Ovary (tissue), 3 donors: Measurements from ENCODE around the gene ZHX3.

ENCODE experiments used
- CTCF ChIP-seq, 3 donors: fragments of 450-650 bp in 2 of 3; fragments of 200-600 bp in 1 of 3; IDR thresholded peaks; one replicate each; pipeline versions ENCODE4 v1.5.1 to v1.8.0; 2016 to 2022; ENCODE audit warnings: antibody characterized with exemption in 3 of 3, mild to moderate bottlenecking in 1 of 3
- POLR2A ChIP-seq: fragments of 450-650 bp; IDR thresholded peaks from one replicate; pipeline ENCODE4 v1.6.1; 2017; ENCODE audit warnings: antibody characterized with exemption, mild to moderate bottlenecking, moderate library complexity
- donor health status: DM: no; HTN: no; CAD: no.

GRCh38 chr20:41179961-41180360 lies 137.6 kb downstream of the ZHX3 start:
- TF ChIP-seq CTCF (IDR thresholded peaks at IDR 0.05) (no peak), POLR2A (no peak)
